GM21619 (cell line): ENCODE results near the gene RSPH9.
"Not testable (repeated sequence)": the region's sequence is repeated elsewhere in the genome, so short reads cannot be mapped to it uniquely, and the experiment has no call there.

ENCODE experiments used
- ATAC-seq: cut with Tn5 transposase; IDR thresholded peaks from one replicate; pipeline ENCODE4 v1.9.1; 2021; ENCODE audit not compliant: unreplicated experiment

The RSPH9 gene

GRCh38 chr6:43682724-43683429 is 38.0 kb downstream of the RSPH9 start:
- ATAC-seq: no peak

- peak; percentile 67 for ATAC-seq
These were observed 39.0 kb downstream of the RSPH9 start for GRCh38 chr6:43683708-43684455.

DNA sequence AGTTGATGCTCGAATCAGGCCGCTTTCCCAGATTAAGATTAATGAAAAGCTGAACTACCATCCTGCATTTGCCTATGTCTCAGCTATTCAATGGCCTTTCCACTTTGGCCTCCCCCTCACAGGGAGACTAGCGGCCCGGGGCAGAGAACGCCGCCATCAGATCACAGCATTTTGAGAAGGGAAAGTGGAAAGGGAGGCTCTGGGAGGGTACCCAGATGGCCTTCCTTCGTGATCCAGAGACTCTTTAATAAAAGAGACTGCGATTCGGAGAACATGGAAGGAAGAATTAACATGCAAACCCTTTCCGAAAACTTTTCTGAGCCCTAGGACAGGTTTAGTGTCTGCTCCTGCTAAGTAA is 42.2 kb downstream of the RSPH9 start:
- no peak for ATAC-seq

DNA sequence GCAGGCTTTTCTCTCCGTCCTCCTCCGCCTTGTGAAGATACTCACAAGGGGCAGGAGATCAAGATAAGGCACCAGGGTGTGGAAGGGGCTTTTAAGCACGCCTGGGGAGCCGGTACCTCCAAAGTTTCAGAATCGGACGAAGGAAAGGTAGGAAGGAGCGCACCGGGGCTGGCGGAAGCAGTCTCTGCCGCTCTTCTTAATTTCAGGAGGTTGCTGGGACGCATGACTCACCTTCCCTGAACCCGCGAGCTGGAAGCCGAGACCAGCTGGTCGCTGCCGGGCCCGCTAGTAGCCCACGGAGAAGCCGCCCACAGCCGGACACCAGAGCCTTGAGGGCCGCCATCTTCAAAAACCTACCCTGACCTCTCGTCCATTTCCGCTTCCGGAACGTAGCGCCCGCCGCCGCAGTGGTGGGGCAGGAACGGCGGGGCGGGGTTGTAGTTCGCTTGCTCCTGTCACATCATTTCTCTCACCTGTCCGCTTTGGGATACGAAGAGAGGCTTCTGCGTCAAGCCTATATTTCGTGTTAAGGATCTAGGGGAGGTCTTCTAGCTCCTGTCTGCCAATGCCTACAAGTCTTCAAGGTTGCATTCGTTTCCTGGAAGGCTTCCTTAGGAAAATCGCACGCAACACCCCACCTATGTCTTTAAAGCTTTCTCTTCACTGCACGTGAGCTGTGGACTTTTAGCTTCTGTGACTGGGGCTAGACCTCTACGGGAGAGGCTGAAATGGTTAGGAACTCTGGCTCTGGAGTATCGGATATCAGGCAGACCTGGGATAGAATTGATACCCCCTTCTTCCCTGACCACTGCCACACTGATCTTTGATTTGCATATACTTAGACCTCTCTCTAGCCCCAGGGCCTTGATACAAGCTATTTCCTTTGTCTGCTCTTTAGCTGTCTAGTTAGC is 42.9 kb downstream of the RSPH9 start, which contains the start of gene MRPS18A:
Gene MRPS18A, minus strand, starts transcription at position 355 of the 911 bp plus-strand sequence. Its CDS starts 12 bp downstream, at position 343.
- peak; percentile 82 for ATAC-seq

DNA sequence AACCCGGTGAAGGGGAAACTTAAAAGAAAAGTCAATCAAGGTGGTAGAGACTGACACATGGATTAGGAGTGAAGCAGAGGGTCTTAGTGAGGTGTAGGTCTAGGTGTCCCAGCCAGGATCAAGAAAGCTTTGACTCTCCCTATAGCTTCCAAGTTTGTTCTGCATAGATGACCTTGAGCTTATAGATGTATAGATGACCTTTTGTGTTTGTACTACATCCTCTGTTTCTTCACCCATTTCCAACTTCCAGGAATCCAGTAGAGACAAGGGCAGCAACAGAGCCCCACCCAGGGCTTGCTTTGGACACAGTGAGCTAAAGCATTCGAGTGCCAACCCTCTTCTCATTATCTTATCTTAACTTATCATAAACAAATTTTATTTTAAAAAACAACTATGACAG is 44.6 kb downstream of the RSPH9 start:
- ATAC-seq: no peak

DNA sequence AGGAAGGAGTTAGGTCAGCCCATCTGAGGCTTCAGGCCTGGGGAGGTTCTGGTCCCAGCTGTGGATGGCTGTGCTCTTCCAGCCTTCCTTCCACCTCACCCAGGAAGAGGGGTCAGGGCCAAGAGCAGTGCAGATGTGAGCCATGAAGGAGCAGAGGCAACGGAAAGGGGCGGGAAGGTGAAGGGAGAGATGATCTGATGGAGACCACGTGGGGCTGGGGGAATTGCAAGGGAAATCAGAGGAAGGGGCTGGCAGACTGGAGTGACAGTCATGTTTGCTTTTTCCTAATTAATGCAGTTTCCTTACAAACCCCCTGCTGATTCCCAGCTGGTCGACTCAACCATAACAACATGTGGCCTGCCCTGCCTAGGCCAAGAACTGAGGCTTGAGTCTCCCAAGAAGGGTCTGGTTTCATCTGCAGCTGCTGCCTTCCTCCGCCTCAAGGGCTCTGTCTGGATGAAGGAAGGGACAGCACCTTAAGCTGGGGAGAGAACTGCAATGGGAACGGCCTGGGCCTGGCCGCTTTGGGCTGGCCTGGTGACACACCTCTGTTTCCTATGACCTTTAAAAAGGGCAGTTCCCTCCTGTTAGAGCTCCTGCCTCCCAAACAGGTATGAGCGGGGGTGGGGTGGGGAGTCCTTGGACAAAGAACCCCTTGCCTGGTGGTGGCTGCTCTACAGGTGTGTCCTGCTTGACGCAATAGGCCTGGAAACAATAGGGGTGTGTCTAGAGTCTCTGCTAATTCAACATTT is 50.6 kb downstream of the RSPH9 start:
- no peak for ATAC-seq

DNA sequence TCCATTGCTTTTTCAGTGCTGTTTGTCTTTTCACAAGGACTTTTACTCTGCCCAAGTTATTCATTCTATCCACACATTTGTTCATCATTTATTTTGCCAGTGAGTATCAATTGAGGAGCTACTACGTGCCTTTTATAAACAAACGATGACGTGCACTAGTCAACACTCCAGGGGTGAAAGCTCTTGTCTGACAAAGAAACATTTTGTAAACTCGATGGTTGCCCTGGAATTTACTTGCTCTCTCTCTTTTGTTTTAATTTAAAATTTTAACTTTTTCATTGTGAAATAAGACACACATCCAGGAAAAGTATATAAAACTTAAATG is 51.1 kb downstream of the RSPH9 start:
- no peak for ATAC-seq

DNA sequence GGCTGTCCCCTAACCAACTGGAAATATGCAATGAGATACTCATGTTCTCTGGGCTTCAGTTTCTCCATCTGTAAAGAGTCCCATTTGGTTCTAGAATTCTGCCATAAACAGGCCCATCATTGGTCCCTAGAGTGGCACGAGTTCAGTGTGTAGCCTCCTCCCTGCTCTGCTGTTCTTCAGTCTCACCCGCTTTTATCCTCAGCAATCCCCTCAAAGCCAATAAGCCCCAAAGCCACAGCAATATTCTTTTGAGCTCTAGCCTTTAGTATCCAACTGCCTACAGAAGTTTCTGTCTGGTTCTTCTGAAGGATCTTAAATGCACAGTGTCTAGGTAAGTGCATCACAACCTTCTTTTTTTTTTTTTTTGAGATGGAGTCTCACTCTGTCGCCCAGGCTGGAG is 52.6 kb downstream of the RSPH9 start:
- no peak for ATAC-seq

- ATAC-seq: no peak
These were observed 53.9 kb downstream of the RSPH9 start for GRCh38 chr6:43698584-43699349.

GRCh38 chr6:43699564-43700186 is 54.8 kb downstream of the RSPH9 start:
- ATAC-seq: no peak

DNA sequence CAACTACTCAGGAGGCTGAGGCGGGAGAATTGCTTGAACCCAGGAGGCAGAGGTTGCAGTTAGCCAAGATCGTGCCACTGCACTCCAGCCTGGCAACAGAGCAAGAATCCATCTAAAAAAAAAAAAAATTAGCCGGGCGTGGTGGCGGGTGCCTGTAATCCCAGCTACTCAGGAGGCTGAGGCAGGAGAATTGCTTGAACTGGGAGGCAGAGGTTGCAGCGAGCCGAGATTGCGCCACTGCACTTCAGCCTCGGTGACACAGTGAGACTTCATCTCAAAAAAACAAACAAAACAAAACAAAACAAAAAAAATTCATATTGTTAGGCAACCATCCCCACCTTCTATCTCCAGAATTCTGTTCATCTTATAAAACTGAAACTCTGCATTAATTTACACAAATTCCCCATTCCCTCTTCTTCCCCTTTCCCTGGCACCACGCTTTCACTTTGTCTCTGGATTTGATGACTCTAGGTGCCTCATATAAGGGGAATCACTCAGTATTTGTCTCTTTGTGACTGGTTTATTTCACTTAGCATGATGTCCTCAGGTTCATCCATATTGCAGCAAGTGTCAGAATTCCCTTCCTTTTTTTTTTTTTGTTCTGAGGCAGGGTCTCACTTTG is 56.2 kb downstream of the RSPH9 start:
- not testable (repeated sequence) for ATAC-seq

- no peak for ATAC-seq
These were observed 57.3 kb downstream of the RSPH9 start for GRCh38 chr6:43702171-43702533.

DNA sequence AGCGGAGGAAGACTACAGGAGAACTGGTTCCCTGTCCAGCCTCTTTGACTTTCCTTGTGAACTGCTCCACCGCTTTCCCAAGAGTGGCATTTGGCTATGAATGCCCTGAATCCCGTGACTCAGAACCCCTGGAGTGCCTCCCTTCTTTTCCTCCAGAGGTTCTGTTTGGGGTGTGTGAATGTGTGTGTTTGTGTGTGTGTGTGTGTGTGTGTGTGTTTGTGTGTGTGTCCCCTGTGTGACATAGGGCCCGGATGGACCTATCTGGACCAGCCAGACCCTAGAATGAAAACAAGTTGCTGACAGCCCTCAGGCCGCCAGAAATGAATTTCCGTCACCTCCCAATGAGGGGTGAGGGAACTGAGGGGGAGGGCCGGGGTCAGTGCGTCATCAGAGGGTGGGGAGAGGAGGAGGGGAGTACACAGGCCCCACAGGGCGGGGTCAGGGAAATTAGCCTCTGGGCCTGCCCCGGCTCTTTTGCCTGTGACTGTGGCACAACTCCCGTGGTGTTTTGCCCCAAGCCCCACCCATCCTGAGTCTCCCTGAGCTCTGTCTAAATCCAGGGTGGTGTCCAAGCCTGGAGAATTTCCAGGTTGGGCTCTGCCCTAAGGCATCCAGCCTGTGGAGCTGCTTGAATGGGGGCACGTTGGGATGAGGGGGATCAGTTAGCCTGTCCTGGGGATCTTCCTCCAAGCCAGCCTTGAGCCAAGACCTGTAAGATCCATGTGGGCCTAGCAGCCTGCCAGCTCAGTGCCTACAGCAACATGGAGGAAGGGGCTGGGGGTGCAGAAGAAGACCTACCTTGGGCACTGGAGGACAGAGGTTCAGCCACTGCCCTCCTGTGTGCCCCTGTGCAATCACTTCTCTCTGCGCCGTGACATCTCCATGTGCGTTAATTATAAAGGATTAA is 58.0 kb downstream of the RSPH9 start:
- ATAC-seq: no peak

DNA sequence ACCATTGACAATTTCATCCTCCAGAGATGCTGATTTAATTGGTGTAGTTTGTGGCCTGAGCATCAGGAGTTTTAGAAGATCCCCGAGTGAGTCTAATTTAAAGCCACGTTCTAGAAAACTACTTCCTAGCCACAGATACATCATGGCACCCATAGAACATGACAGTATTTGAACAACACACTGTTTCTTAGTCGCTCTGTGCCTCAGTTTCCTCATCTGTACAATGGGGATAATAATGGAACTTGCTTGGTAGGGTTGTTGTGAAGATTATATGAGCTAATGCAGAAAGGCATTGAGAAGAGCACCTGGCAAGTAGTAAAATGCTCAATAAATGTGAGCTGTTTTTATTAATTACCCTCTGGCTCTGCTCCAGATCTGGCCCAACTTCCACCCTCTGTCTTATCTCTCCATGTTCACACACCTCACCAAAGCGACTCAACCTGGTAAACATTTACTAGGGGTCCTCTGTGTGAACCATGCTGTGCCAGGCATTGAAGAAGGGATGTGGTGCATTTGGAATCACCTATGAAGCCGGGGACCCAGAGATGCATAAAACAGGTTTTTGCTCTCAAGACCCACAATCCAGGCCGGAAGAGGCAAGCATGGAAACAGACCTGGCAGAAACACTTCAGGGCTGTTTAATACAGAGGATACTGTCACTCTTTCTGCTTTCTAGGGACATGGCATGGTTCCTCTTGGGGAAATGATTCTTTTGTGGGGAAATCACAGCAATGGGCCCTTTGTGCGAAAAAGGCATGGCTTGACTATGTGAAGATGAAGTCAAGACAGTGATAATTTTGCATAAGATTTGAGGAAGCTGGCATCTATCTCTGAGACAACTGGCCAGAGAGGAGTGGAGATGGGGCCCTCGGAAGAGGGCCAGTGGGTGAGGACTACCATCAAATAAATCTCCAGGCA is 58.9 kb downstream of the RSPH9 start:
- no peak for ATAC-seq

DNA sequence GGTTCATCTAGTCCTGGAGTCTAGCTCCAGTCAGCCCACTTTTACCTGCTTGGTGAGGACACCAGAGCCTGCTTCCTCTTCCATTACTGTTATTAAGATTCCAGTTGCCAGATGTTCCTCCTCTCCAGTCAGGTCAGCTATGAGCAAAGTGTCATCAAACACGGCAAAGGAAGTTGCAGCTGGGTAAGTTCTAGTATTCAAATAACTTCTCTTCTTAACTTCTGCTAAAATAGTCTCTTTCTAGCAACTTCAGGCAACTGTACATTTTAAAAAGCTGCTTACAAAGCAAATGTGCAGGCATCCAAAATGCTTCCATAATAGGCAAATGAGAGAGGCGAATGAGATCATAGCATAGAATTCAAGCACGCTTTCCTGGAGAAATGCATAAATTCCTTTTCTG is 61.2 kb downstream of the RSPH9 start:
- no peak for ATAC-seq

DNA sequence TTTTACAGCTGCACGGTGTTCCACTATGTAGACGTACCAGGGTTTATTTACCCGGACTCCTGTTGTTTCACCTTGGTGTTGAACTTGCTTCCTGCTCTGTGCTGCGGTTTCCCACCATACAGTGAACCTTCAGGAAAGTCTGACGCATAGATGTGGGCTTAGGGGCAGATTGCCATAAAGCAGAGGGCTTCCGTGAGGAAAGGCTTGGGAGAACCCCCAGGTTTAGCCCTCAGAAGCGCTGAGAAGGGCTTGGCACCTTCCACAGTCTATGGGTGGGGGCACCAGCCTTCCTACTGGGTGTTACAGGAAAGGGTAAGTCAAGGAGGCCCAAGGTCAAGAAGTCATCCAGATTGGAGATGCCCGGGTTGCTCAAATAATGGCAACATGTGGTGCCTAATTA is 62.0 kb downstream of the RSPH9 start:
- ATAC-seq: no peak

DNA sequence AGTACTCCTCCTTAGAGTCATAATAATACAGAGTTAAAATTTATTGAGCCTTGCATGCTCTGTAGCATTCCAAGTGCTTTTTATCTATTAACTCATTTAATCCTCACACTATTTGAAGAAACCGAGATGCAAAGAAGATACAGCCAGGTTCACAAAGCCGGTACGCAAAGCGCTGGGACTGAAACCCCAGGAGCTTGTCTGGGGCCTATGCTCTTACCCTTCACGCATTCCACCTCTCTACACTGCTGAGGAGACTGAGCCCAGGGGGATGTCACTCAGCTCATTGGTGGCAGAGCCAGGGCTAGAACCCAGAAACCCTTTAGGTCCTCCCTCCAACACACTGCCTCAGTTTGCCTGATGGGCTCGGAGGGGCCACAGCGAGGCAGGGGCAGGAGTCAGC is 62.4 kb downstream of the RSPH9 start:
- ATAC-seq: no peak
